CD4-positive, alpha-beta T cell treated with Interleukin-15 for 1 hour (primary cell): ENCODE results near the gene MRPL1.
"Not testable (repeated sequence)": the region's sequence is repeated elsewhere in the genome, so short reads cannot be mapped to it uniquely, and the experiment has no call there.

Experiments
- DNase-seq: peaks from one replicate; pipeline ENCODE4 v3.0.0-alpha.2; 2020

MRPL1 gene

GRCh38 chr4:77920371-77920770 is 57.7 kb downstream of the MRPL1 start:
- DNase-seq: no peak

DNA sequence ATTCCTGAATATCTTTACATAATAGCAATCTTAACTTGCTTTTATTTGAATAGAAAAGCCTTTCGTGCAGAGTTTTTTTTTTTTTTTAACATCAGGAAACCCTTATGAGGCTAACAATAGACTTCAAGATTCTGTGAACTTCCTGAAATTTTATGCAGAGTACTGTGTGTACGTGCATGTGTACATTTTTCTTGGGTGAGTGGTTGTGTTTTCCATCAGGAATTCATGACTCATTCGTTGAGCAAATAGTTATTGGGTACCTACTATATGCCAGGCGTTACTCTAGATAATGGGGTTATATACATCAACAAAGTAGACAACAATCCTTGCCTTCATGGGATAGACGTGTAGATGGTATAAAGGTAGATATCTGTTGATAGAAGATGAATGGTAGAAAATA is 59.1 kb downstream of the MRPL1 start:
- DNase-seq: no peak

DNA sequence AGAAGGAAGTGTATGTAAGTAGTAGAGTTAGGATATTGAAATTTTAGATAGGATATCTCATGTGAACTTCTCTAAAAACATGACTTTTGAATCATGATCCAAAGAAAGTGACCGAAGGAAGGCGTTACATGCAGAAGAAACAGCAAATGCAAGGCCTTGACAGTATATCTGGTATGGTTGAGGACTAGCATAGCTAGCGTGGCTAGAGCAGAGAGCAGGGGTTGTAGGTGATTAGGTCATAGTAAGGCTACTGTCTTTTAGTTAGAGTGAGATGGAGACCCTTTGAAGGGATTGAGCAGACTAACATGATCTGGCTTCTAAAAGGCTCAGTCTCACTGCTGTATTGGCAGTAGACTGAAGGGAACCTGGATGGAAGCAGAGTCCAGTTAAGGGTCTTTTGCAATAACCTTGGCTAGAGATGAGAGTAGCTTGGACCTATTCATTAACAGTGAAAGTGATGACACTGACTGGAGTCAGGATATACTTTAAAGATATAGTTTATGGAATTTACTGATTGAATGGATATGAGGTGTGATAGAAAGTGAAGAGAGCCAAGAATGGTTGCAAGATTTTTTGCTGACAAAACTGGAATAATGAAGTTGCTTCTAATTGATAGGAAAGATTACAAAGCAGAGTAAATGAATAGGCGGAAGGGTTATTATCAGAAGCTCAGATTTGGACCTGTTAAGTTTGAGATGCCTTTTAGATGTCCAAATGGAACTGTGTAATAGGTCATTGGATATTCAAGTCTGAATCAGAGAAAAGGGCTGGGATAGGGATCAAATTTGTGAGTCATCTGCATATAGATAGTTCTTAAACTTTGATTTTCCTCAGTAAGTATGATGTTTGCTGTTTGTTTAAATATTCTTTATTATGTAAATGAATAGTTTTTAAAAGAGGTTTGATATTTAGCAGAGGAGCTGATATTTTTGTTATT is 59.8 kb downstream of the MRPL1 start:
- DNase-seq: no peak

DNA sequence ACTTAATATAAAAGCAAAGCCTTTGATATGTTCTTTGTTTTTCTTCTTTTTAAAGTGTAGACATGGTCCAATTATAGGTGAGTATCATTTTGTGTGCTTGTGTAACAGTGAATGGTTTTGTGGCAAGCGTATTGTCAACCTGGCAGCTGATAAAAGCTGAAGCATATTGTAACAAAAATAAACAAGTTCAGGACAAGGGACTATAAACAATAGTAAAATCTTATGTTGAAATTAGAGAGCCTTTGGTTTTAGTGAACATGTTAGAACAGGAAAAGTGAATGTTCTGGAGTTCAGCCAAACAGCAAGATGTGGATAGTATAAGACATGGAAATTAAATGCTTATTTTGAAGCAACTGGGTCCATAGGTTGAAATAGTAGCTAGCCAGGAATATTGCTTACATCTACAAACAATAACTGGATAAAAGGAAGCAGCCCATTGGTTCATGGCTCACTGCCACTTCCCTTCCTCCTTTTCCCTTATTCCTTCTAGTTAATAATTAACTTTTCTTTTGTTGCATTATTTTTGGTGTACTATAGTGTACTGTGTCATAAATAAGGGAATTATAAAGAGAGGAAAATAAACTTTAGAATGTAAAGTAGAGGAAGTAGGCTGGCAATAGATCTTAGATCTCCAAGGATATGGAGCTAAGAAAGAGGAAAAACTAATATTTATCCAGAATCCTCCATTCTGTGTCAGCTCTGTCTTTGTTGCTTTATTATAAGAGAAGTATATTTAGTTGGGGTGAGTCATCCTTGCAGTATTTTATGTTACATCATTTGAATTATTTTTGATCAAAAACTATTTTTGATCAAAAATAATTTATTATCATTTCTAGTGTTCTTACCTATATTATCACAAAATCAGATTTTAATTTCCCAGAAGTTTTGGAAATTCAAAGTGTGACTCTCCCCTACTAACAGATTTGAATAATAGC is 65.6 kb downstream of the MRPL1 start:
- DNase-seq: no peak

GRCh38 chr4:77930154-77930639 is 67.6 kb downstream of the MRPL1 start:
- DNase-seq: no peak

- DNase-seq: no peak
Observed at GRCh38 chr4:77930876-77931275, 68.2 kb downstream of the MRPL1 start.

DNA sequence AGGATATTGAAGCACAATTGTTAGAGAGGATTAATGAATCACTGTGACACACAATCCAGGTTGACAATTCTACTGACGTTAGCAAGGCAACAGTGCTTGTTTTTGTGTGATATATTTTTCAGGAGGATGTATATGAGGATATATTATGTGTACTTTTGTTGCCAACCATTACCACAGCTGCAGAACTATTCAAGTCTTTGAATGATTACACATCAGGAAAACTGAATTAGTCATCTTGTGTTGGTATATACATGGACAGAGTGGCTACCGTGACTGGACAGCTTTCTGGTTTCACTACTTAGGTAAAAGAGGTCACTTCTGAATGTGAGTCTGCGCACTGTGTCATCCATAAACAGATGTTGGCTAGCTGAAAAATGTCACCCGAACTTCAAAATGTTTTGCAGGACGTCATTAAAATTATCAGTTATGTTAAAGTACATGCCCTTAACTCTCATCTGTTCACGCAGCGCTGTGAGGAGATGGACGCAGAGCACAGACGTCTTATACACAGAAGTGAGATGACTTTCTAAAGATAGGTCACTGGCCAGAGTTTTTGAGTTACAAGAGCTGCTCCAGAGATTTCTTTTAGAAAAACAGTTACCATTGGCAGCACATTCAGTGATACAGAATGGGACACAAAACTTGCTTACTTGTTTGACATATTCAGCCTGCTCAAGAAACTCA is 69.0 kb downstream of the MRPL1 start:
- no peak for DNase-seq

DNA sequence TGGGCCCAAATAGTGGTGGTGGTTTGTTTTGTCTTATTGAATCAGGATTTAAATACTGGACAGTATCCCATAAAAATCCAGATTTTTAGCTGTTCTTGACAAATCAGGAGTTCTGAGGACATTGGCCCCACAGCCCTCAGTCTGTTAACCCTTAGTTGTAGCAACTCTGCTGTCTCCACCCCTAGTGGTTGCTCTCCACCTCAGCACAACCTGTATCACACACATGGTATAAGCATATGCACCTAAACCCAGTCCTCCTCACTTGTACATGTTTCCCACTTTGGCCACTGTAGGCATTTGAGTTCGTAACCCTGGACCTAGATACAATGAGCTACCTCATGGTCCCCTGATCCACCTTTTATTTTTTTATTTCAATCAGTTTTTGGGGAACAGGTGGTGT is 75.9 kb downstream of the MRPL1 start:
- DNase-seq: no peak

- not testable (repeated sequence) for DNase-seq
Observed at GRCh38 chr4:77945929-77946328, 83.3 kb downstream of the MRPL1 start.

- no peak for DNase-seq
Observed at GRCh38 chr4:77950203-77950602, 87.6 kb downstream of the MRPL1 start.

DNA sequence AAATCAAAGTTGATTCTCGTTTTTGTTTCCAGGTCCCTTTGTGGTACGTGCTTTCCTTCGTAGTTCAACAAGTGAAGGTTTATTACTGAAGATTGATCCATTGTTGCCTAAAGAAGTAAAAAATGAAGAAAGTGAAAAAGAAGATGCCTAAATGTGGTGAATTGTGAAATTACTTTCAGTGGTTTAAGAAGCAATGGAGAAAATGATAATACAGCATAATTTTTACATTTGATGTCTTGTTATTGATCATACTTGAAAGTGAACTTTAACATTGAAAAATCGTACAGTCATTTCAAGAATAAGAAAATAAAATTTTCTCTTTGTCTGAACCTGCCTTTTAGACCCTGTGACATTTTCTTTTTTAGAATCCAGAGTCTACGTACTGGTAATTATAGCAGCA is 89.8 kb downstream of the MRPL1 start:
- DNase-seq: no peak

DNA sequence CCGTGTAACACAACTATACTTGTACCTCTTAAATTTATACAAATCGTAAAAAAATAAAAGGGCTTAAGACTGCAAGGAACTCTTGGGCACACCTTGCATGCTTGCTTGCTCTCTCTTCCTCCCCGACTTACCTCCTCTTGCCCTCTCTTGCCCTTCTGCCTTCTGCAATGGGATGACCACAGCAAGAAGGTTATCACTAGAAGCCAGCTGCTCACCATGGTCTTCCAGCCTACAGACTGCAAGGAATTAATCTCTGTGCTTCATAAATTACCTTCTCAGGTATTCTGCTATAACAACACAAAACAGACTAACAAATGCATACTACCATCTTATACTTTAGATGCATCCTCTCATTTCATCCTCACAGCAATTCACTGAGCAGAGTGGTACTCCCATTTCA is 92.1 kb downstream of the MRPL1 start:
- DNase-seq: no peak

- DNase-seq: no peak
Observed at GRCh38 chr4:77956917-77957316, 94.3 kb downstream of the MRPL1 start.

DNA sequence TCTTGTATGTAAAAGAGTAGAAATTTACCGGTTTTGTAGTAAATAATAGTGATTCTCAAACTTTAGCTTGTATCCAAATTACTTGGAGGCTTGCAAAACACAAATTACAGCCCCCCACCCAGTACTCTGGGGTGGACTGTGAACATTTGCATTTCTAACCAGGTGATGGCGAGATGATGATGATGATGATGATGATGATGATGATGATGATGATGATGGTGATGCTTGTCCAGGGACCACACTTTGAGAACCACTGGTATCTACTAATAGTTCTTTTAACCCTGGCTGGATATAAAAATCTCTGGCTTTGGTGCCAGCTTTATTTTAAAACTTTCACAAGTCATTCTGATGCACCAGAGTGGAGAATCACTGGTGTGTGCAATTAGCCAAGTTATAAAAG is 96.3 kb downstream of the MRPL1 start:
- DNase-seq: no peak

DNA sequence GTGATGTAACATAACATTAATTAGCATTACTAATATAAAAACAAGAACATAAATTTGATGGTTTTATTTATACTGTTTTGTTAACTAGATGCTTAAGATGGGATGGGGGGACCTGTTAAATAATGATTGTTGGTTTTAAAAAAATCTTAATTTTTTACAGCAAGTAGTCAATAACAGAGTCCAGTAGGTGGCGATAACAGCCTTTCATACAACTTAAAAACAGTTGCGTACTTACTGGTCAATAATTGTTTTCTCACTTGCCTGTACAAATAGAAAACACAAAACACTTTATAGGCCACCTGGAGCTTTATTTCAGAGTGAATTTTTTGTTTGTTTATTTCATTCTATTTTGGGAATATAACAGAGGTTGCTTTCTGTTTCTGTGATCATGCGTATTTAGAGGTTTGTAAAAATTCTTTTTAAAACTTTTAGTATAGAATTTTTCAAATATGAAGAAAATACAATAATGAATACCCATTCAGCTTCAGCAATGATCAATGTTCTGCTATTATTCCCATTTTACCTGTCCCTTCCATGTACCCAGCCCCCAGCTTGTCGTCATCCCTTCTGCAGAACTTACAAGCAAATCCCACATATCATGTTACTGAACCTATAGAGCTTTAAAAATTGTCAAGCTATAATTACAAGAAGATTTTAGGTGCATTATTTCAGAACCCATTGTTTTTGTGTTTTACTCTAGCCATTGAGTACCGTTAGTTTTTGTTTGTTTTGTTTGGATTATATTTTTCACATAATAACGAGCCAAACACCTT is 97.1 kb downstream of the MRPL1 start:
- DNase-seq: no peak

DNA sequence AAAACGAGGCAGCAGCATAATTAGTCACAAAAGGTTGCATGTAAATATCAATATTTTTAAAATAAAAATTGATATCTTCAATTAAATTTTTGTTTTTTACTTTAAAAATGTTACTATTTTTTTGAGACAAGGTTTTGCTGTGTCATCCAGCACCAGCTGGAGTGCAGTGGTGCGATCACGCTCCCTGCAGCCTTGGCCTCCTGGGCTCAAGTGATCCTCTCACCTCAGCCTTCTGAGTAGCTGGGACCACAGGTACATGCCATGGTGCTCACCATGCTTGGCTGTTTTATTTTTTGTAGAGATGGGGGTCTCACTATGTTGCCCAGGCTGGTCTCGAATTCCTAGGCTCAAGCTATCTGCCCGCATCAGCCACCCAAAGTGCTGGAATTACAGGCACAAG is 97.7 kb downstream of the MRPL1 start:
- no peak for DNase-seq

DNA sequence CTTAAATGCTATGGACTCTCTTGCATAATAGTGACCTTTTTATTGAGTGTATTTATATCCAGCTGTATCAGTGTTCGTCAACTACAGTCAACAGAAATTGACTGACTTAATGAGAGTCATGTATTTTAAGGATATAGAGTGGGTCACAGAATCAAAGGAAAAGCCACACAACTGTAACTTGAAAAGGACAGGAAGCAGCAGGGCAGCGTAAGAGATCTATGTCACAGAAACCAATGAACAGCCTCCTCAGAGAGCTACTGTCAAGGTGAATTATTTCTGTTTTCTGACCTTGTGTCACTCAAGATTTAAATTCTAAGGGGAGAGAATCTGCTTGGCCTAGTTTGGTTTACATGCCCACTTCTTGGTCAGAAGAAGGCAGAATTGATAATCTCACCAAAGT is 100.4 kb downstream of the MRPL1 start:
- no peak for DNase-seq

DNA sequence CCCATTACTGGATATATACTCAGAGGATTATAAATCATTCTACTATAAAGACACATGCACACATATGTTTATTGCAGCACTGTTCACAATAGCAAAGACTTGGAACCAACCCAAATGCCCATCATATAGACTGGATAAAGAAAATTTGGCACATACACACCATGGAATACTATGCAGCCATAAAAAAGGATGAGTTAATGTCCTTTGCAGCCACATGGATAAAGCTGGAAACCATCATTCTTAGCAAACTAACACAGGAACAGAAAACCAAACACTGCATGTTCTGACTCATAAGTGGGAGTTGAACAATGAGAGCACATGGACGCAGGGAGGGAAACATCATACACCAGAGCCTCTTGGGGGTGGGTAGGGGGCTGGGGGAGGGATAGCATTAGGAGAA is 111.0 kb downstream of the MRPL1 start:
- DNase-seq: not testable (repeated sequence)

- not testable (repeated sequence) for DNase-seq
Observed at GRCh38 chr4:77982900-77983540, 120.4 kb downstream of the MRPL1 start.

DNA sequence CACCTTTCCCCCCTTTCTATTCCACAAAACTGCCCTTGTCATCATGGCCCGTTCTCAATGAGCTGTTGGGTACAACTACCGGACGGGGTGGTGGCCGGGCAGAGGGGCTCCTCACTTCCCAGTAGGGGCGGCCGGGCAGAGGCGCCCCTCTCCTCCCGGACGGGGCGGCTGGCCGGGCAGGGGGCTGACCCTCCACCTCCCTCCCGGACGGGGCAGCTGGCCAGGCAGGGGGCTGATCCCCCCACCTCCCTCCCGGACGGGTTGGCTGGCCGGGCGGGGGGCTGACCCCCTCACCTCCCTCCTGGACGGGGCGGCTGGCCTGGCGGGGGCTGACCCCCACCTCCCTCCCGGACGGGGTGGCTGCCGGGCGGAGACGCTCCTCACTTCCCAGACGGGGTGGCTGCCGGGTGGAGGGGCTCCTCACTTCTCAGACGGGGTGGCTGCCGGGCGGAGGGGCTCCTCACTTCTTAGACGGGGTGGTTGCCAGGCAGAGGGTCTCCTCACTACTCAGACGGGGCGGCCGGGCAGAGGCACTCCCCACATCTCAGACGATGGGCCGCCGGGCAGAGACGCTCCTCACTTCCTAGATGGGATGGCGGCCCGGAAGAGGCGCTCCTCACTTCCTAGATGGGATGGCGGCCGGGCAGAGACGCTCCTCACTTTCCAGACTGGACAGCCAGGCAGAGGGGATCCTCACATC is 121.1 kb downstream of the MRPL1 start:
- DNase-seq: not testable (repeated sequence)

DNA sequence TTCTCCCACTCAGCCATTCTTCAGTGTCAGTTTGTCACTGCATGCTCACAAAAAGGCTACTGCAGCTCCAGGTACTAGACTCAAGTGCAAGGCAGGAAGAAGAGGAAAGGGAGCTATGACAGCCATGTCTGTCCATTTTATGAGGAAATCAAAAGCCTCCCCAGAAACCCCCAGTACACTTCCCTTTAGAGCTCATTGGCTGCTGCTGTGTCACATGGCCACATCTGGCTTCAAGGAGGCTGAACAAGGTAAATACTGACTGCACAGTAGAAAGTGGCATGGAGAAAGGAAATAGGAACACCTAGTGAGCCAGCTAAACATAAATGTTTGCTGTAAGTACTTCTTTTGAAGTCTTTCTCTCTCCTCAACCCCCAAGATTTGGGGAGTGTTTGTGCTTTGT is 127.3 kb downstream of the MRPL1 start:
- no peak for DNase-seq
